ENCODE data around the gene RYR1. TPM values are rescaled to one million over a fixed set of nuclear protein-coding genes. Genes with fewer than 3 reads are reported as not detected.
A peak's percentile ranks its signal among the peaks of the same experiment; 100 is the strongest.

Gene RYR1
- total and polyA plus RNA-seq, 2 donors (not counting 1 experiment from before 2014, with no cell fraction given): 0.43 to 3.8 TPM

DNA sequence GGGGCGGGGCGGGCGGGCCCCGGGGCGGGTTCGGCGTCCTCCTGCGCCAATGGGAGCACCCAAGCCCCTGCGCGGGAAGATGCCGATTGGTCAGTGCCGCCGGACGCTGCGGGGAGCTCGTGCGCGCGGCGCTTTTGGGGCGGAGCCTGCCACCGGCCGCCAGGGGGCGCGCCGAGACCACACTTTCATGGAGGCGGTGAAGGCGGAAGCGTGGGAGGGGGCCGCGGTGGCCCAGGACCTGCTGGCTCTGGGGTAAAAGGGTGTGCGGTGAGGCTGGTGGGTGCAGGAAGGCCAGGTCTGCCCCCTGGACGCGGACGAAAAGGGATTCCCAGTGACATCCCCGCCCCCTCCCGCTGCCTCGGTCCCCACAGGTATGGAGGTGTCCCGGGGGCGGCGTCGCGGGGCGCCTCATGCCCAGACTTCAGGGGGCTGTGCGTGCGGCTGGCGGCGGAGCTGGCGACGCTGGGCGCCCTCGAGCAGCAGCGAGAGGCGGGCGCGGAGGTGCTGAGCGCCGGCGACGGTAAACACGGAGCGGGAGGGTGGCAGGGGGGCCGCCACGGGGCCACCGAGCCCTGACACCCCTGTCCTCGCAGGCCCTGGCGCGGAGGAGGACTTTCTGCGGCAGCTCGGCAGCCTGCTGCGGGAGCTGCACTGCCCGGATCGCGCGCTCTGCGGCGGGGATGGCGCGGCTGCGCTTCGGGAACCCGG is 30.4 kb upstream of the RYR1 start, which contains the start of gene FAM98C:
Gene FAM98C (plus strand): TSS at position 127 of the 708 bp plus-strand sequence. CDS start 61 bp downstream, at position 188.
- intact Hi-C loops (cut with micrococcal nuclease): loop anchor here (1.0 to 5.0 kb wide), 12 partner anchors 16 to 924 kb away; partner anchors contain the start of genes ACTN4, EIF3K, MRPS12 and NFKBIB
- CTCF ChIA-PET: interaction anchor here (0.6 to 5.0 kb wide), 57 partner anchors 9 to 1970 kb away, joined by 3 to 90 read pairs (median 5); partner anchors contain the start of genes ACTN4, ECH1, EIF3K and GGN
- Mint-ChIP-seq H3K27me3 (peaks cover 18% of the 10 kb centered on the region), H3K27ac (peak within 1 kb of the TSS; percentile 94), H3K4me1 (peaks cover 18% of the 10 kb centered on the region), H3K4me3 (peak within 1 kb of the TSS; percentile 94), H3K9me3 (ENCODE audit: insufficient read depth) (no peaks in the 10 kb centered on the region)
- H3K79me2 ChIP-seq (ENCODE audit: control insufficient read depth, insufficient read depth, low read length): peaks cover 11% of the 10 kb centered on the region
- peak within 1 kb of the TSS; percentile 96 for H3K4me2 ChIP-seq (replicated peaks; ENCODE audit: low read depth, low read length, poor library complexity, severe bottlenecking)
- H3K4me3 ChIP-seq (ENCODE audit: control extremely low read depth in 1 of 5, extremely low read depth in 1 of 5, insufficient read depth in 1 of 5, low read depth in 2 of 5, low read length in 4 of 5): peak within 1 kb of the TSS; percentile 41 to 85 (median 75)
- POLR2A ChIA-PET: interaction anchor here (0.6 to 2.3 kb wide), 13 partner anchors 8 to 527 kb away, joined by 3 to 10 read pairs (median 3); partner anchors contain the start of genes EIF3K, GGN, MAP4K1 and PSMD8
- peak within 1 kb of the TSS; percentile 91 for H3K9ac ChIP-seq (ENCODE audit: low read length)
- peaks cover 0 to 20% (median 7%) of the 10 kb centered on the region in 4 experiments for H3K27me3 ChIP-seq (replicated peaks in 1 of 4; ENCODE audit: control extremely low read depth in 1 of 4, control insufficient read depth in 3 of 4, insufficient read depth in 4 of 4, low read length in 3 of 4)
- no peak for TF ChIP-seq EZH2 (IDR thresholded peaks at IDR 0.05; ENCODE audit: borderline replicate concordance, insufficient read depth, low read depth, low read length, poor library complexity, severe bottlenecking)
- TF ChIP-seq, protein P1, sequence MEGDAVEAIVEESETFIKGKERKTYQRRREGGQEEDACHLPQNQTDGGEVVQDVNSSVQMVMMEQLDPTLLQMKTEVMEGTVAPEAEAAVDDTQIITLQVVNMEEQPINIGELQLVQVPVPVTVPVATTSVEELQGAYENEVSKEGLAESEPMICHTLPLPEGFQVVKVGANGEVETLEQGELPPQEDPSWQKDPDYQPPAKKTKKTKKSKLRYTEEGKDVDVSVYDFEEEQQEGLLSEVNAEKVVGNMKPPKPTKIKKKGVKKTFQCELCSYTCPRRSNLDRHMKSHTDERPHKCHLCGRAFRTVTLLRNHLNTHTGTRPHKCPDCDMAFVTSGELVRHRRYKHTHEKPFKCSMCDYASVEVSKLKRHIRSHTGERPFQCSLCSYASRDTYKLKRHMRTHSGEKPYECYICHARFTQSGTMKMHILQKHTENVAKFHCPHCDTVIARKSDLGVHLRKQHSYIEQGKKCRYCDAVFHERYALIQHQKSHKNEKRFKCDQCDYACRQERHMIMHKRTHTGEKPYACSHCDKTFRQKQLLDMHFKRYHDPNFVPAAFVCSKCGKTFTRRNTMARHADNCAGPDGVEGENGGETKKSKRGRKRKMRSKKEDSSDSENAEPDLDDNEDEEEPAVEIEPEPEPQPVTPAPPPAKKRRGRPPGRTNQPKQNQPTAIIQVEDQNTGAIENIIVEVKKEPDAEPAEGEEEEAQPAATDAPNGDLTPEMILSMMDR (IDR thresholded peaks at IDR 0.05): peak; percentile 99
- DNase-seq: peak; percentile 99
- H3K27ac ChIP-seq (ENCODE audit: low read length in 2 of 2): peak within 1 kb of the TSS; percentile 61 to 79
- H4K20me1 ChIP-seq (ENCODE audit: control insufficient read depth, insufficient read depth, low read length, poor library complexity, severe bottlenecking): no peaks in the 10 kb centered on the region
- H3K9me3 ChIP-seq (ENCODE audit: control extremely low read depth in 1 of 3, control insufficient read depth in 2 of 3, insufficient read depth in 1 of 3, low read length in 2 of 3): peaks cover 0 to 3% (median 0%) of the 10 kb centered on the region in 3 donors
- peak; percentile 97 for ATAC-seq (ENCODE audit: low read depth)
- peak within 1 kb of the TSS; percentile 99 for H2AFZ ChIP-seq (ENCODE audit: insufficient read depth, low read depth, low read length, poor library complexity, severe bottlenecking)
- H3K36me3 ChIP-seq (replicated peaks in 1 of 2; ENCODE audit: control extremely low read depth in 1 of 2, control insufficient read depth in 1 of 2, extremely low read depth in 1 of 2, insufficient read depth in 2 of 2, low read length in 1 of 2): peaks cover 2 to 22% of the 10 kb centered on the region in 2 experiments
- under 1% methylated on average over 82 of the region's 82 CpGs for WGBS (ENCODE audit: insufficient coverage)
- peaks cover 5 to 14% of the 10 kb centered on the region in 2 donors for H3K4me1 ChIP-seq (ENCODE audit: control insufficient read depth in 2 of 2, insufficient read depth in 2 of 2, low read length in 2 of 2)

Measured in B cell (primary cell).